Posterior cingulate gyrus (tissue), 11 donors: Measurements from ENCODE around the gene LRRC25.

ENCODE experiments used
- DNase-seq, 10 donors: peaks; one replicate each; pipeline versions ENCODE4 v3.0.0 to v3.0.0-alpha.2; 2020 to 2021; ENCODE audit warnings: mixed read lengths in 3 of 10
- intact Hi-C: fragments of 100-400 bp; cut with DNase I; formaldehyde crosslinking; loops from one replicate; pipeline ENCODE4 v1.15.1; 2023

Gene LRRC25

GRCh38 chr19:18436671-18437490 is 39.5 kb upstream of the LRRC25 start:
- intact Hi-C loops = no loop called here
- peak in 2 of 10 donors; percentile 44 to 81 for DNase-seq

GRCh38 chr19:18435842-18436670 is 38.6 kb upstream of the LRRC25 start:
- DNase-seq = no peak

GRCh38 chr19:18435178-18435841 is 37.9 kb upstream of the LRRC25 start:
- no peak for DNase-seq
- intact Hi-C loops = no loop called here

More at GRCh38 chr19:18435842-18436670, 38.6 kb upstream of the LRRC25 start:
- intact Hi-C loops = no loop called here

- DNase-seq = no peak
- intact Hi-C loops = no loop called here
These were observed 37.2 kb upstream of the LRRC25 start for GRCh38 chr19:18434411-18435175.

- intact Hi-C loops = no loop called here
- no peak for DNase-seq
These were observed 36.4 kb upstream of the LRRC25 start for GRCh38 chr19:18433735-18434398.

GRCh38 chr19:18433015-18433691 is 35.7 kb upstream of the LRRC25 start:
- DNase-seq = peak in 1 of 10 donors; percentile 80
- intact Hi-C loops = no loop called here

- no peak for DNase-seq
- intact Hi-C loops = no loop called here
These were observed 35.0 kb upstream of the LRRC25 start for GRCh38 chr19:18432275-18433014.

GRCh38 chr19:18431351-18432197 is 34.2 kb upstream of the LRRC25 start:
- intact Hi-C loops = no loop called here
- no peak for DNase-seq

GRCh38 chr19:18430417-18431144 is 33.2 kb upstream of the LRRC25 start:
- DNase-seq = no peak
- intact Hi-C loops = no loop called here

- no peak for DNase-seq
- intact Hi-C loops = no loop called here
These were observed 32.4 kb upstream of the LRRC25 start for GRCh38 chr19:18429717-18430416.

GRCh38 chr19:18428787-18429674 is 31.6 kb upstream of the LRRC25 start:
- intact Hi-C loops = no loop called here
- peak; percentile 53 to 96 (median 80) for DNase-seq

GRCh38 chr19:18428173-18428786 is 30.9 kb upstream of the LRRC25 start:
- DNase-seq = no peak
- intact Hi-C loops = no loop called here

GRCh38 chr19:18427743-18428113 is 30.3 kb upstream of the LRRC25 start:
- no peak for DNase-seq

GRCh38 chr19:18427080-18427742 is 29.8 kb upstream of the LRRC25 start:
- intact Hi-C loops = no loop called here
- DNase-seq = no peak

More at GRCh38 chr19:18427743-18428113, 30.3 kb upstream of the LRRC25 start:
- intact Hi-C loops = no loop called here
